HCT116 (cell line): Measurements from ENCODE around the gene MPC1. TPM values are rescaled to one million over a fixed set of nuclear protein-coding genes. Genes with fewer than 3 reads are reported as not detected.

Experiments
- ATAC-seq: fragments of 200-7000 bp; cut with Tn5 transposase; 2 replicates; pipeline ENCODE4 v1.9.1; 2020; ENCODE audit warnings: mild to moderate bottlenecking, moderate library complexity
- BruUV-seq: library from RNA; stranded (reverse); fragments of 400-500 nt; replicated peaks from 2 replicates; lab custom pipeline; 2021; lab: Mats Ljungman, UMichigan
- CTCF ChIA-PET: fragments of 300-600 bp; sonication (Branson Sonifier 250); formaldehyde crosslinking; loops from one replicate; lab custom pipeline; 2021; ENCODE audit warnings: antibody characterized with exemption; lab: Charles Lee
- POLR2A ChIA-PET: fragments of 300-600, 350-600 bp; sonication (Branson Sonifier 250); formaldehyde crosslinking; loops from one replicate; lab custom pipeline; 2021; ENCODE audit warnings: antibody characterized with exemption; lab: Charles Lee
- RAD21 ChIA-PET, 2 experiments: fragments of 300-600 bp; sonication (Branson Sonifier 250); formaldehyde crosslinking; loops; one replicate each; lab custom pipeline; 2023; ENCODE audit warnings: low total read pairs in 2 of 2; ENCODE audit not compliant: uncharacterized antibody in 2 of 2, unreplicated experiment in 2 of 2, low non-redundant PET in 1 of 2; lab: Charles Lee
- DNase-seq: peaks from one replicate; pipeline ENCODE4 v3.0.0-alpha.2; 2010; ENCODE audit warnings: low read depth, low spot score
- H2AFZ ChIP-seq: fragments of 200-600 bp; shearing (Covaris generic), sonication (generic); 2 replicates; pipeline ENCODE4 v1.6.1; 2017; ENCODE audit warnings: low read depth, mixed run types, mixed read lengths, antibody characterized with exemption, low read length; ENCODE audit not compliant: poor library complexity, severe bottlenecking
- H3K27ac ChIP-seq: 2 replicates; pipeline ENCODE4 v1.5.1; 2012; ENCODE audit warnings: low read depth, low read length
- H3K27me3 ChIP-seq: fragments of 200-600 bp; sonication (generic); 2 replicates; pipeline ENCODE4 v1.6.1; 2016; ENCODE audit warnings: mixed run types, low read length, mixed read lengths; ENCODE audit not compliant: insufficient read depth
- H3K36me3 ChIP-seq, 2 experiments: fragments of 200-500 bp in 1 of 2; fragments of 200-600 bp in 1 of 2; sonication (Bioruptor generic) in 1 of 2; sonication (generic) in 1 of 2; 2 replicates each; pipeline versions ENCODE4 v1.5.1 to v1.6.1; 2014 to 2016; ENCODE audit warnings: low read length in 2 of 2, inconsistent platforms in 1 of 2, mixed read lengths in 1 of 2, mixed run types in 1 of 2; ENCODE audit not compliant: insufficient read depth in 2 of 2, control insufficient read depth in 1 of 2
- H3K4me1 ChIP-seq, 2 experiments: fragments of 200-600 bp in 1 of 2; sonication (generic) in 1 of 2; 2 replicates each; pipeline versions ENCODE4 v1.5.1 to v1.6.1; 2012 to 2017; ENCODE audit warnings: low read length in 2 of 2, inconsistent platforms in 1 of 2, mild to moderate bottlenecking in 1 of 2, mixed read lengths in 1 of 2, mixed run types in 1 of 2, moderate library complexity in 1 of 2; ENCODE audit not compliant: insufficient read depth in 2 of 2, control insufficient read depth in 1 of 2
- H3K4me2 ChIP-seq: fragments of 200-600 bp; sonication (generic); 2 replicates; pipeline ENCODE4 v1.6.1; 2017; ENCODE audit warnings: mixed run types, low read length, mixed read lengths
- H3K4me3 ChIP-seq, 2 experiments: fragments of 200-600 bp in 1 of 2; sonication (generic) in 1 of 2; replicated peaks in 1 of 2; 2 replicates each; pipeline ENCODE4 v1.5.1; 2011 to 2016; ENCODE audit warnings: low read length in 2 of 2, control low read depth in 1 of 2, low read depth in 1 of 2, mild to moderate bottlenecking in 1 of 2, mixed read lengths in 1 of 2, mixed run types in 1 of 2
- H3K79me2 ChIP-seq: fragments of 200-600 bp; sonication (generic); 2 replicates; pipeline ENCODE4 v1.6.1; 2017; ENCODE audit warnings: mild to moderate bottlenecking, mixed run types, low read length, moderate library complexity, mixed read lengths; ENCODE audit not compliant: insufficient read depth
- H3K9ac ChIP-seq: fragments of 200-600 bp; sonication (generic); 2 replicates; pipeline ENCODE4 v1.6.1; 2016; ENCODE audit warnings: low read length, mixed read lengths
- H3K9me2 ChIP-seq: fragments of 200-600 bp; sonication (generic), shearing (Covaris generic); 2 replicates; pipeline ENCODE4 v1.6.1; 2017; ENCODE audit warnings: mixed run types, mild to moderate bottlenecking, moderate library complexity; ENCODE audit not compliant: insufficient read depth
- H3K9me3 ChIP-seq, 2 experiments: fragments of 200-500 bp in 1 of 2; fragments of 200-600 bp in 1 of 2; sonication (Bioruptor generic) in 1 of 2; sonication (generic) in 1 of 2; 2 replicates each; pipeline ENCODE4 v1.6.1; 2014 to 2017; ENCODE audit warnings: low read length in 2 of 2, mixed read lengths in 2 of 2, inconsistent platforms in 1 of 2, low read depth in 1 of 2, mild to moderate bottlenecking in 1 of 2, mixed run types in 1 of 2, moderate library complexity in 1 of 2; ENCODE audit not compliant: control insufficient read depth in 1 of 2, insufficient read depth in 1 of 2
- H4K20me1 ChIP-seq: fragments of 200-600 bp; sonication (generic), shearing (Covaris generic); 2 replicates; pipeline ENCODE4 v1.6.1; 2017; ENCODE audit warnings: mixed run types, mild to moderate bottlenecking, moderate library complexity; ENCODE audit not compliant: insufficient read depth
- EGR1 ChIP-seq: IDR thresholded peaks from 2 replicates; pipeline ENCODE4 v1.6.1; 2012; ENCODE audit warnings: low read depth
- EZH2 ChIP-seq: fragments of 200-600 bp; sonication (generic); IDR thresholded peaks from 2 replicates; pipeline ENCODE4 v1.6.1; 2017; ENCODE audit warnings: antibody characterized with exemption, mixed run types
- EZH2phosphoT487 ChIP-seq: fragments of 200-600 bp; IDR thresholded peaks from 2 replicates; pipeline ENCODE4 v1.6.1; 2018; ENCODE audit warnings: antibody characterized with exemption, borderline replicate concordance
- FOSL1 ChIP-seq: IDR thresholded peaks from 2 replicates; pipeline ENCODE4 v1.6.1; 2012; ENCODE audit warnings: low read depth
- JUND ChIP-seq: IDR thresholded peaks from 2 replicates; pipeline ENCODE4 v1.6.1; 2012
- POLR2A ChIP-seq: IDR thresholded peaks from 2 replicates; pipeline ENCODE4 v1.7.0; 2011; ENCODE audit warnings: borderline replicate concordance; ENCODE audit not compliant: insufficient read depth, insufficient read length; ENCODE audit errors: extremely low read depth
- SRF ChIP-seq: IDR thresholded peaks from 2 replicates; pipeline ENCODE4 v1.6.1; 2012; ENCODE audit warnings: low read depth
- ZNF274 ChIP-seq: fragments of 200-500 bp; sonication (Bioruptor generic); IDR thresholded peaks from 2 replicates; pipeline ENCODE4 v1.6.1; 2014; ENCODE audit warnings: mild to moderate bottlenecking, low read depth, low read length, inconsistent platforms
- intact Hi-C: fragments of 100-400 bp; cut with micrococcal nuclease; formaldehyde crosslinking; loops from 2 replicates; pipeline ENCODE4 v1.10.0; 2022
- total RNA-seq: library from RNA; stranded (reverse); gene quantifications from one replicate; pipeline ENCODE4 v1.2.1, GENCODE V29; 2021; ENCODE audit not compliant: unreplicated experiment
- TF ChIP-seq, protein P1 (sequence below), 3 experiments: fragments of 200-600 bp in 1 of 3; sonication (generic) in 1 of 3; IDR thresholded peaks in 2 of 3; conservative IDR thresholded peaks in 1 of 3; 2 replicates each; pipeline ENCODE4 v1.5.1; 2012 to 2017; ENCODE audit warnings: low read depth in 2 of 3, low read length in 2 of 3, antibody characterized with exemption in 1 of 3, borderline replicate concordance in 1 of 3, control low read depth in 1 of 3, mild to moderate bottlenecking in 1 of 3, mixed read lengths in 1 of 3, mixed run types in 1 of 3, moderate library complexity in 1 of 3; ENCODE audit not compliant: insufficient read depth in 1 of 3
- TF ChIP-seq, protein P2 (sequence below): IDR thresholded peaks from 2 replicates; pipeline ENCODE4 v1.6.1; 2012

The MPC1 gene
- total RNA-seq, 1 experiment from 2014 or later: 15.9 TPM

DNA sequence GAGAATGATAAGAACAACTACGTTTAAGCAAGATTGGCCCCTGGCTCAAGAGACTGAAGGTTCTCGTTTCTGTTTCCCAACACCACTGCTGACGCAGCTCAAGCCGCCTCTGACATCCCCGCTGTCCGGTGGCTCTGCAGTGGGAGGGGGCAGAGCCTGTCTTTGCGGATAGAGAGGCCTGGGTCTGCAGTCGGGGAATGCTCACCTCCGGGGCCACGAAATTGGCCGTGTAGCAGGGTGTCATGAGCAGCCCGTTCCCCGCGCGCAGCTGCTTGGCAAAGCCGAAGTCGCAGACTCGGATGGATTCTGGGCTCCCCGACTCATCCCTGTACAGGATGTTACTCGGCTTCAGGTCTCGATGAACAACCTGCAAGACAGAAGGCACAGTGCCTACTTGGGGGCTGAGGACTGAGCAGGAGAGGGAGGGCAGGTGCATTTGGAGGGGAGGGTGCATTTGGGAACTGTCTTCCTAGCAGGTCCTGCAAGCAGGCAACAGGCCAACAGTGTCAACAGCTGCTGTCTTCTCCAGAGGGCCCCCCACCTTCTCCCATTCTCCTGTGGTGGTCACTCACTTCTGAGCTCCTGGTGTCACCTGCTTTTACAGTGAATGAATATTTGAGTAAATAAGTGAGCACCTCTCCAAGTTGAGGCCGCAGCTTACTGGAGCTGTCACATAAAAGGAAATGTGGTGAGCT, 40.5 kb upstream of the MPC1 start:
- H3K9me2 ChIP-seq: no peaks in the 10 kb centered on the region
- RAD21 ChIA-PET: no interaction called here
- H3K36me3 ChIP-seq: no peaks in the 10 kb centered on the region
- H3K4me3 ChIP-seq: no peak overlapping the region
- BruUV-seq: no TSS peak
- CTCF ChIA-PET: no interaction called here
- TF ChIP-seq EGR1: no peak
- no peak for TF ChIP-seq EZH2
- TF ChIP-seq ZNF274: no peak
- no peak for TF ChIP-seq POLR2A
- TF ChIP-seq FOSL1: no peak
- no peak for TF ChIP-seq JUND
- TF ChIP-seq, protein P1, sequence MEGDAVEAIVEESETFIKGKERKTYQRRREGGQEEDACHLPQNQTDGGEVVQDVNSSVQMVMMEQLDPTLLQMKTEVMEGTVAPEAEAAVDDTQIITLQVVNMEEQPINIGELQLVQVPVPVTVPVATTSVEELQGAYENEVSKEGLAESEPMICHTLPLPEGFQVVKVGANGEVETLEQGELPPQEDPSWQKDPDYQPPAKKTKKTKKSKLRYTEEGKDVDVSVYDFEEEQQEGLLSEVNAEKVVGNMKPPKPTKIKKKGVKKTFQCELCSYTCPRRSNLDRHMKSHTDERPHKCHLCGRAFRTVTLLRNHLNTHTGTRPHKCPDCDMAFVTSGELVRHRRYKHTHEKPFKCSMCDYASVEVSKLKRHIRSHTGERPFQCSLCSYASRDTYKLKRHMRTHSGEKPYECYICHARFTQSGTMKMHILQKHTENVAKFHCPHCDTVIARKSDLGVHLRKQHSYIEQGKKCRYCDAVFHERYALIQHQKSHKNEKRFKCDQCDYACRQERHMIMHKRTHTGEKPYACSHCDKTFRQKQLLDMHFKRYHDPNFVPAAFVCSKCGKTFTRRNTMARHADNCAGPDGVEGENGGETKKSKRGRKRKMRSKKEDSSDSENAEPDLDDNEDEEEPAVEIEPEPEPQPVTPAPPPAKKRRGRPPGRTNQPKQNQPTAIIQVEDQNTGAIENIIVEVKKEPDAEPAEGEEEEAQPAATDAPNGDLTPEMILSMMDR (IDR thresholded peaks at IDR 0.05 in 2 of 3, conservative IDR thresholded peaks at IDR 0.05 in 1 of 3; ENCODE audit: borderline replicate concordance in 1 of 3, insufficient read depth in 1 of 3, low read depth in 2 of 3, low read length in 2 of 3): no peak
- TF ChIP-seq EZH2phosphoT487: no peak
- TF ChIP-seq, protein P2, sequence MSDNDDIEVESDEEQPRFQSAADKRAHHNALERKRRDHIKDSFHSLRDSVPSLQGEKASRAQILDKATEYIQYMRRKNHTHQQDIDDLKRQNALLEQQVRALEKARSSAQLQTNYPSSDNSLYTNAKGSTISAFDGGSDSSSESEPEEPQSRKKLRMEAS: no peak
- no peak for TF ChIP-seq SRF
- TF ChIP-seq, all 23 proteins: peak for 0
- POLR2A ChIA-PET: no interaction called here
- Histone ChIP-seq H3K27me3 (no peaks in the 10 kb centered on the region), H3K9me3 (no peaks in the 10 kb centered on the region), H3K4me1 (peaks cover 3 to 6% of the 10 kb centered on the region in 2 experiments; a peak in 2 of 4 replicates), H4K20me1 (no peaks in the 10 kb centered on the region), H2AFZ (no peak overlapping the region), H3K4me2 (no peak overlapping the region), H3K79me2 (no peaks in the 10 kb centered on the region), H3K27ac (no peak overlapping the region), H3K9ac (no peak overlapping the region)
- ATAC-seq: no peak
- intact Hi-C loops: no loop called here
- no peak for DNase-seq
